Smooth muscle cell (in vitro differentiated cells): ENCODE results near the gene CBLN3. TPM values are rescaled to one million over a fixed set of nuclear protein-coding genes. Genes with fewer than 3 reads are reported as not detected.

Experiments used
- DNase-seq: peaks from one replicate; lab custom pipeline; 2025; ENCODE audit not compliant: unreplicated experiment; lab: John Stamatoyannopoulos, UW
- H2AFZ ChIP-seq: fragments of 200-600 bp; sonication (generic); 2 replicates; pipeline ENCODE4 v1.6.0; 2016; ENCODE audit warnings: antibody characterized with exemption, low read depth, mild to moderate bottlenecking
- H3F3A ChIP-seq: fragments of 200-600 bp; sonication (generic); 2 replicates; pipeline ENCODE4 v1.6.0; 2017; ENCODE audit warnings: antibody characterized with exemption, low read depth
- H3K27ac ChIP-seq: fragments of 200-600 bp; sonication (generic); 2 replicates; pipeline ENCODE4 v1.5.1; 2016; ENCODE audit warnings: low read depth, mild to moderate bottlenecking
- H3K27me3 ChIP-seq: fragments of 200-600 bp; sonication (generic); 2 replicates; pipeline ENCODE4 v1.6.1; 2016; ENCODE audit warnings: low read depth, mild to moderate bottlenecking
- H3K36me3 ChIP-seq: fragments of 200-600 bp; sonication (generic); 2 replicates; pipeline ENCODE4 v1.5.1; 2016; ENCODE audit warnings: low read depth
- H3K4me1 ChIP-seq: fragments of 200-600 bp; sonication (generic); 2 replicates; pipeline ENCODE4 v1.5.1; 2016; ENCODE audit warnings: low read depth
- H3K4me2 ChIP-seq: fragments of 200-600 bp; sonication (generic); 2 replicates; pipeline ENCODE4 v1.6.0; 2016; ENCODE audit warnings: mild to moderate bottlenecking
- H3K4me3 ChIP-seq: fragments of 200-600 bp; sonication (generic); 2 replicates; pipeline ENCODE4 v1.5.1; 2016; ENCODE audit warnings: mild to moderate bottlenecking
- H3K79me2 ChIP-seq: fragments of 200-600 bp; sonication (generic); 2 replicates; pipeline ENCODE4 v1.6.0; 2016; ENCODE audit warnings: low read depth, mild to moderate bottlenecking
- H3K9ac ChIP-seq: fragments of 200-600 bp; sonication (generic); 2 replicates; pipeline ENCODE4 v1.6.0; 2016; ENCODE audit warnings: low read depth
- H3K9me3 ChIP-seq: fragments of 200-600 bp; sonication (generic); replicated peaks from 2 replicates; pipeline ENCODE4 v1.5.1; 2016; ENCODE audit warnings: low read depth
- H4K20me1 ChIP-seq: fragments of 200-600 bp; sonication (generic); 2 replicates; pipeline ENCODE4 v1.6.0; 2016; ENCODE audit warnings: low read depth
- WGBS: methylation state at CpG from one replicate; pipeline ENCODE4 v1.1.7; 2016; ENCODE audit warnings: low lambda C conversion rate; 5-methylcytosine and 5-hydroxymethylcytosine counted together
- polyA plus RNA-seq: library from polyadenylated mRNA; unstranded; fragments of >200 nt; fragmentation: Nextera tagmentation; extraction: Ambion mirVana; gene quantifications from 2 replicates; pipeline ENCODE4 v1.2.1, GENCODE V29; 2016
- total RNA-seq: library from RNA; depleted of rRNA; stranded (reverse); fragments of >200 nt; gene quantifications from 2 replicates; pipeline ENCODE4 v1.2.3, GENCODE V29; 2014
- TF ChIP-seq, protein P1 (sequence below): fragments of 200-600 bp; sonication (generic); IDR thresholded peaks from 2 replicates; pipeline ENCODE4 v1.5.1; 2017; ENCODE audit warnings: borderline replicate concordance, mild to moderate bottlenecking, antibody characterized with exemption; ENCODE audit not compliant: insufficient read depth, poor library complexity, severe bottlenecking

Gene CBLN3
- total and polyA plus RNA-seq, 2 experiments from 2014 or later: 1.1 to 1.6 TPM

GRCh38 chr14:24422694-24423601 lies 6.5 kb downstream of the CBLN3 start:
- Histone ChIP-seq H3K79me2 (no peaks in the 10 kb centered on the region), H3K36me3 (no peaks in the 10 kb centered on the region), H3K4me2 (no peak overlapping the region), H3K27me3 (no peaks in the 10 kb centered on the region), H3F3A (peaks cover 4% of the 10 kb centered on the region), H3K9ac (no peak overlapping the region), H3K9me3 (no peaks in the 10 kb centered on the region), H2AFZ (no peak overlapping the region), H4K20me1 (no peaks in the 10 kb centered on the region), H3K4me3 (no peak overlapping the region), H3K27ac (no peak overlapping the region), H3K4me1 (no peaks in the 10 kb centered on the region)
- TF ChIP-seq, protein P1, sequence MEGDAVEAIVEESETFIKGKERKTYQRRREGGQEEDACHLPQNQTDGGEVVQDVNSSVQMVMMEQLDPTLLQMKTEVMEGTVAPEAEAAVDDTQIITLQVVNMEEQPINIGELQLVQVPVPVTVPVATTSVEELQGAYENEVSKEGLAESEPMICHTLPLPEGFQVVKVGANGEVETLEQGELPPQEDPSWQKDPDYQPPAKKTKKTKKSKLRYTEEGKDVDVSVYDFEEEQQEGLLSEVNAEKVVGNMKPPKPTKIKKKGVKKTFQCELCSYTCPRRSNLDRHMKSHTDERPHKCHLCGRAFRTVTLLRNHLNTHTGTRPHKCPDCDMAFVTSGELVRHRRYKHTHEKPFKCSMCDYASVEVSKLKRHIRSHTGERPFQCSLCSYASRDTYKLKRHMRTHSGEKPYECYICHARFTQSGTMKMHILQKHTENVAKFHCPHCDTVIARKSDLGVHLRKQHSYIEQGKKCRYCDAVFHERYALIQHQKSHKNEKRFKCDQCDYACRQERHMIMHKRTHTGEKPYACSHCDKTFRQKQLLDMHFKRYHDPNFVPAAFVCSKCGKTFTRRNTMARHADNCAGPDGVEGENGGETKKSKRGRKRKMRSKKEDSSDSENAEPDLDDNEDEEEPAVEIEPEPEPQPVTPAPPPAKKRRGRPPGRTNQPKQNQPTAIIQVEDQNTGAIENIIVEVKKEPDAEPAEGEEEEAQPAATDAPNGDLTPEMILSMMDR: no peak
- DNase-seq: no peak
- 86% methylated on average over 12 of the region's 12 CpGs for WGBS

GRCh38 chr14:24422261-24422660 lies 7.2 kb downstream of the CBLN3 start:
- WGBS: 41% methylated on average over 4 of the region's 4 CpGs
- DNase-seq: no peak
- Histone ChIP-seq H3F3A (peaks cover 4% of the 10 kb centered on the region), H3K27me3 (no peaks in the 10 kb centered on the region), H3K9me3 (no peaks in the 10 kb centered on the region), H3K4me2 (no peak overlapping the region), H3K36me3 (no peaks in the 10 kb centered on the region), H3K27ac (no peak overlapping the region), H3K9ac (no peak overlapping the region), H2AFZ (no peak overlapping the region), H3K4me3 (no peak overlapping the region), H3K4me1 (no peaks in the 10 kb centered on the region), H3K79me2 (no peaks in the 10 kb centered on the region), H4K20me1 (no peaks in the 10 kb centered on the region)
- TF ChIP-seq, protein P1: no peak

DNA sequence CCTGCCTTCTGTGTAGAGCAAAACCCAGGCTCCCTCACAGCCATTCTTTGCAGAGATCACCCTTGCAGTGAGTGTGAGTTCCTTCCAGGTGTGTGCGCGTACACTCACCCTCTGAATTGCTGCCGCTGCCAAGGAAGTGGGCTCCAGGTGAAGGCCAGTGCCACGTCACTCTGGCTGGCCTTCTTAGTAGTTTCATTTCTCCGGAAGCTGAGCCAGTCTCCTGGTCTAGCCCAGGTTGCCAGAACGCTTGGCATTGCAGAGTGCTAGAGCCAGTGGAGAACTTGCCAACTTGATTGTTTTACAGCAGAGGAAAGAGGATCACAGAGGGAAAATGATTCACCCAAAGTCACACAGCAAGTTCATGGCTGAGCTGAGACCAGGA lies 11.0 kb downstream of the CBLN3 start:
- H3K36me3 ChIP-seq: no peaks in the 10 kb centered on the region
- no peak overlapping the region for H3K27ac ChIP-seq
- no peak overlapping the region for H3K4me2 ChIP-seq
- no peak overlapping the region for H3K4me3 ChIP-seq
- WGBS: 91% methylated on average over 6 of the region's 6 CpGs
- TF ChIP-seq, protein P1: no peak
- DNase-seq: no peak
- H4K20me1 ChIP-seq: no peaks in the 10 kb centered on the region
- H3K9me3 ChIP-seq: no peaks in the 10 kb centered on the region
- no peaks in the 10 kb centered on the region for H3K4me1 ChIP-seq
- peaks cover 10% of the 10 kb centered on the region for H3F3A ChIP-seq
- H3K27me3 ChIP-seq: no peaks in the 10 kb centered on the region
- no peaks in the 10 kb centered on the region for H3K79me2 ChIP-seq
- H2AFZ ChIP-seq: no peak overlapping the region
- H3K9ac ChIP-seq: no peak overlapping the region
